COR-L47 (cell line): ENCODE results near the gene HADHA.
"Not testable (repeated sequence)": the region's sequence is repeated elsewhere in the genome, so short reads cannot be mapped to it uniquely, and the experiment has no call there.

Experiments used
- DNase-seq: peaks from one replicate; lab custom pipeline; 2025; lab: John Stamatoyannopoulos, UW

HADHA gene

DNA sequence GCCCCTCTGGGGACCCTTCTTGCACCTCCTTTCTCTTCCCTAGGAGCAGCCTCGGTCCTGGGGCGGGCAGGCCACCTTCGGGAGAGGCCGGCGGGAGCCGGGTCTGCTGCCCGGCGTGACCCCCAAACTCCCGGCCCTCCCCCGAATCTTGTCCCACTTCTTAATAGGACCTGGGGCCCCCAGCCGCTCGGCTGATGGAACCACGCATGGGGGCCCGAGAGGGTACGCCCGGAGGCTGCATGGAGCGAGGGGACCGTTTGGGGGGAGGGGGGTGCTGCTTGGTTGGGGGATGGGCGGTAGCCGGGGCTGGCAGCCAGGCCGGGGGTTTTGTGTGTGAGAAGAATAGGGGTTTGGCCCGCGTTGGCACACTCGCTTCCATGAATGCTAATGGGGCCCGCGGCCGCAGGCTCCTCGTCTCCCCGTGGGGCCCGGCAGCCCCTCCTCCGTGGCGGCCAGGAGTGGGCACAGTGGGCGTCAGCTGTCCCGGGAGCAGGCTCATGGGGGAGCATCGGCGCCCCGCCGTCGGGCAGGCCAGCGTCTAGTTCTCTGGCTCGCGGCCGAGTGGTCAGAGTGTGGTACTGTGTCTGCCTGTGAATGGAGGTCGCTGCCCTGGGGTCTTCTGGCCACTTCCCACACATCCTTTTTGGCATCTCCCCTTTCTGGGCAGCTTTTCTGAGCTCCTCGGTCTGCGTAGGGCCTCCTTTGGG, 70.5 kb downstream of the HADHA start:
- DNase-seq, result no peak

DNA sequence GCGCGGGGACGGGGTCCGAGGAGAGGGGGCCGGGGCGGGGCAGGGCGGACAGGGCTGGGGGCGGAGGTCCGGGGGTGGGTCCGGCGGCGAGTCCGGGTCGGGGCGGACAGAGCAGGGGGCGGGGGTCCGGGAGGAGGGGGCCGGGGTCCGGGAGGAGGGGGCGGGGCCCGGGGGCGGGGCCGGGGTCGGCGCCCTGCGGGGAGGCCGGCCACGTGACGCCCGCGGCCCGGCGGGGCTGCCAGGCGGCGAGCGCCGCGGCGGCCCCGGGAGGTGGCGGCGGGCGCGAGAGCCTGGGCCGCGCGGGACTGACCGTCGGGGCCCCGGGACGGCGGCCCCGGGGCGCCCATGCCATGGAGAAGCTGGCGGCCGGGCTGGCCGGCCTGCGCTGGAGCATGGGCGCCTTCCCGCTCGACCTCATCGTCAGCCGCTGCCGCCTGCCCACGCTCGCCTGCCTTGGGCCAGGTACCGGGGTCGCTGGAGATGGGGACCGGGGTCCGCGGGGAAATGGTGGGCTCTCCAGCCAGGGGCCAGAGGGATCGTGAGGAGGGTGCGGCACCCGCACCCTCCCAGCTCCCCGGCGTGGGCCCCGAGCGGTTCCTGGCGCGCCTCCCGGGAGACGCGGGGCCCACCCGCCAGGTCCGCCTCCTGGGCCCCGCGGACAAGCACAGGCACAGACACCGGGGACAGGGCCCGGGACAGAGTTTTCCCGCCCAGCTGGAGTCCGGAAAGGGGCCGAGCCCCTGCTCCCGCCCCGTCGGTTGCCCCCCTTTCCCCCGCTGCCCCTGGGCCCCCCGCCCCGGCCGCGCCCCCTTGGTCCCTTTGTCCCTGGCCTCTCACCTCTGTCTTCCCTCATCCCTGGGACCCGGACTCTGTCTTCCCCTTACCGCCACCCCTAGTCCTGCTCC, 71.3 kb downstream of the HADHA start, which contains the start of gene GAREM2:
TSS of gene GAREM2 (plus strand) at position 218 of the 905 bp plus-strand sequence. CDS start at position 351, 133 bp downstream.
- no peak for DNase-seq

DNA sequence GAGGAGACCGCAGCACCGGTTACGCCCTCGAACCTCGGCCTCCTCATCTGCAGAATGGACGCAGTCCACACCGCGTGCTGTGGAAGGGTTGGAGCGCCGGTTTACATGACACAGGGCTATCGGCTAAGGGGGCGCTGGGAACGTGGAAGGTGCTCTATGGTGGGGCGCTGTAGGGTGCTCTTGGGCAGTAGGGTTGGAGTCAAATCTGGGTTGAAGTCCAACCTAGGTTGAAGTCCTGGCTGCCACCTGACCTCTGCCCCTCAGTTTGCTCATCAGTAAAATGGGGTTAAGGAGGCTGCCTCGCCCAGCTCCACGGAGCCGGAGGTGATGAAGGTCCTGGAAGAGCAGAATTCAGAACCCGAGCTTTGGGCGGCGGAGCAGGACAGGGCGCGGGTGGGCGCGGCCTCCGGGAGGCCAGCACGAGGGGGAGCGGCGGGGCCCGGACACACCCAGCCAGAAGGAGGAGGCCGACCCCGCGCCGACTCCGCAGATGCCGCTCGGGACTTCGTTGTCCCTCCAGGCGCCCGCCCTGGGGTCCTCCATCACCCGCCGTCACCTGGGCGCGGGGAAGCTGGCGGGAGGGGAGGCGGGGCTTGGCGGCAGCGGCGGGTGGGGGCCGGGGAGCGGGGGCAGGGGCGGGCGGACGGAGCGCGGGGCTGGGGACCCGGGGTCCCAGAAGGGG, 72.1 kb downstream of the HADHA start:
- DNase-seq, result no peak

- DNase-seq, result no peak
Observed at GRCh38 chr2:26170795-26171194, 73.6 kb downstream of the HADHA start.

DNA sequence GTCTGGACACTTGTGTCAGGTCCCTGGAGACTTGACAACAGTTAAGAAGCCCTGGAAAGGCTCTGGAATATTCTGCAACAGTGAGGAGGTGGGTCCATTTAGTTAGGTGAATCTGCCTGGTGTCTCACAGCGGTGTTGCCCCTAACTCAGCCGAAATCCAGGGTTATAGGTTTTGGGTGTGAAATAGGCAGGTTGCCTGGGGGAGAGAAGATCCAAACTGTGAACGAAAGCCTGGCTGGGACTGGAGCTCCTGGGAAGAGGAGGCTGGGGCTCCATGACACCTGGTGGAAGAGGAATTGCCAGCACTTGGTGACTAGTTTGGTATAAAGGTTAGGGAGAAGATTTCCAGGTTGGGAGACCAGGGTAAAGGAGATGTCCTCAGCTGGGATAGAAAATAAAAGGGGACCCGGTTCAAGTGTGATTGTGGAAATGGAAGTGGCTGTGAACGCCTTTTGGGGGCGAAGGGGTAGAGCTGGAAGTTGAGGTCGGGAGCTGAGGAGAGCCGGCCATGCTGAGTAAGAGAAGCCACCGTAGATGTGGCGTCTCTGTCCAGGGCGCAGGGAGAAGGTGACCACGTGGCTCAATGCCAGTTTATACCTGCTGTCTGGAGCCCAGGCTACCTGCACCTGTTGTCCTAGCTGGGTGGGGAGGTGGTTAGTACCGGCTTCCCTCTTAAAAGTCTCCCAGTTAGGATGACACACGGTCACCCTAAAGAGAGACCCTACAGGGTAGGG, 74.6 kb downstream of the HADHA start:
- no peak for DNase-seq

- no peak for DNase-seq
Observed at GRCh38 chr2:26169226-26169625, 75.2 kb downstream of the HADHA start.

- no peak for DNase-seq
Observed at GRCh38 chr2:26168785-26169184, 75.6 kb downstream of the HADHA start.

DNA sequence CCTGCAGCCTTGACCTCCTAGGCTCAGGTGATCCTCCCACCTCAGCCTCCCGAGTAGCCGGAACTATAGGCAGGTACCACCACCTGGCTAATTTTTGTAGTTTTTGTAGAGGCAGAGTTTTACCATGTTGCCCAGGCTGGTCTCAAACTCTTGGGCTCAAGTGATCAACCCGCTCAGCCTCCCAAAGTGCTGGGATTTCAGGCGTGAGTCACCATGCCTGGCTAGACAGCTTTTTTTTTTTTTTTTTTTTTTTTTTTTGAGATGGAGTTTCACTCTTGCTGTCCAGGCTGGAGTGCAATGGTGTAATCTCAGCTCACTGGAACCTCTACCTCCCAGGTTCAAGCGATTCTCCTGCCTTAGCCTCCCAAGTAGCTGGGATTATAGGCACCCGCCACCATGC, 77.9 kb downstream of the HADHA start:
- DNase-seq, result not testable (repeated sequence)

GRCh38 chr2:26165403-26165802, 79.0 kb downstream of the HADHA start:
- no peak for DNase-seq

DNA sequence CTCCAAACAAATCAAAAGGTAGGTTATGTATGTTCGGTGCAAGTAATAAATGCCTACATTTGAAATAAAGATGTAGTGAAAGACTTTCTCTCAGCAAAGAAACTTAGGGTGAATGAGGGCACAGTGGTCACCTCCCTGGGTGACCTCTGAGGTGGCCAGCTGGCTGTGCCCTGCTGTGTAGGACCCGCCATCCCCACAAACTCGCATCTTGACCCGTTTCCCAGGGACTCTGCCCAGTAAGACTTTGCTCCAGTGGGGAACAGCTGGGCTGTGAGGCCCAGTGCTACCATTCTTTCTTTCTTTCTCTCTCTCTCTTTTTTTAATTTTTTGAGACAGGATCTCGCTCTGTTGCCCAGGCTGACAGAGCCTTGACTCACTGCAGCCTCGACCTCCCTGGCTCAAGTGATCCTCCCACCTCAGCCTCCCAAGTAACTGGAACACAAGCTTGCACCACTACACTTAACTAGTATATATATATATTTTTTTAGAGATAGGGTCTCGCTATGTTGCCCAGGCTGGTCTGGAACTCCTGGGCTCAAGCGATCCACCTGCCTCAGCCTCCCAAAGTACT, 79.7 kb downstream of the HADHA start:
- DNase-seq, result no peak

DNA sequence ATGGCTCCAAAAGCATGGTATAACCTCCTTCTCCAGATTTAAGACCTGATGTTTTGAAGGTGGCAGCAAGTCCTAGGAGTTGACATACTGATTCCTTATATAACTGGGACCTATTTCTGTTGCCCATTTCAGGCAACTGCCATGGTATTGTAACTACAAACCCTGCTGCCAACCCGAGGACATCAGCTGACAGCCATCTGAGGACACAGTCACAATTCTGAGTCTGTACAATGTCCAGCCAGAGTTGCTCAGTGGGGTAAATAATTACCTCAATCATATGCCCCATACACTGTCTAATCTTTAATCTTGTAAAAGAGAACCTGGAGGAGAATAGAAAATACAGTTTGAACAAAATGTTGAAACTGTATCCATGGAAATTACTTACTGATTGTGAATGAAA, 80.2 kb downstream of the HADHA start:
- no peak for DNase-seq

- no peak for DNase-seq
Observed at GRCh38 chr2:26162963-26163362, 81.5 kb downstream of the HADHA start.

DNA sequence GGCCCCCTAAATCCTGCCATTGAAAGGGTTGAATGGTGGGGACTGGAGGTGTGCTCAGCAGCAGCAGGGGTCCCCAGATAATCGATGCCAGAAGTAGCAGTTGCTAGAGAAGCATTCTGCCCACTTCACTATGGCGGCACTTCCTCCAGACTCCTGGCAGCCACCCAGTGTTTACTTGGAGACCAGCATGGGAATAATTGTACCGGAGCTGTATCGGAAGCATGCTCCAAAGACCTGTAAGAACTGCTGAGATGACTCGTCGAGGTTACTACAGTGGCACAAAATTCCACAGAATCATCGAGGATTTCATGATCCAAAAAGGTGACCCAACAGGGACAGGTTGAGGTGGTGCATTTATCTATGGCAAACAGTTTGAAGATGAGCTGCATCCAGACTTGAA, 82.5 kb downstream of the HADHA start:
- DNase-seq, result no peak

GRCh38 chr2:26157580-26157979, 86.9 kb downstream of the HADHA start:
- DNase-seq, result no peak

- DNase-seq, result no peak
Observed at GRCh38 chr2:26150243-26150642, 94.2 kb downstream of the HADHA start.

DNA sequence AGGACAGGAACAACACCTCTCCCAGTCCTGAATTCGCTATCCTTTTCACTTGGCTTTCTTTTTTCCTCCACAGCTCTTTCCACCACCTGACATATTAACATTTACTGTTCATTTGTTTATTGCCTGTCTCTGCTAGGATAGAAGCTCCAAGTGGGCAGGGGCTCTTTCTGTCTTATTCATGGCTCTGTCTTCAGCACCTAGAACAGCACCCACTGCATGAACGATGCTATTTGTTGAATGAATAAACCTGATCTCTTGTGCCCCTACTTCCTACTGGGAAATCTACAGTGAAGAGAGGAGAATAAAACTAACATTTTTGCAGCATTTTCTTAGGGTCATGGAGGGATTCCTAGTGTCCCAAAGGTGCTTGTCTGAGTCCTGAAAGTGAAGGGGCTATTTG, 95.9 kb downstream of the HADHA start:
- no peak for DNase-seq

DNA sequence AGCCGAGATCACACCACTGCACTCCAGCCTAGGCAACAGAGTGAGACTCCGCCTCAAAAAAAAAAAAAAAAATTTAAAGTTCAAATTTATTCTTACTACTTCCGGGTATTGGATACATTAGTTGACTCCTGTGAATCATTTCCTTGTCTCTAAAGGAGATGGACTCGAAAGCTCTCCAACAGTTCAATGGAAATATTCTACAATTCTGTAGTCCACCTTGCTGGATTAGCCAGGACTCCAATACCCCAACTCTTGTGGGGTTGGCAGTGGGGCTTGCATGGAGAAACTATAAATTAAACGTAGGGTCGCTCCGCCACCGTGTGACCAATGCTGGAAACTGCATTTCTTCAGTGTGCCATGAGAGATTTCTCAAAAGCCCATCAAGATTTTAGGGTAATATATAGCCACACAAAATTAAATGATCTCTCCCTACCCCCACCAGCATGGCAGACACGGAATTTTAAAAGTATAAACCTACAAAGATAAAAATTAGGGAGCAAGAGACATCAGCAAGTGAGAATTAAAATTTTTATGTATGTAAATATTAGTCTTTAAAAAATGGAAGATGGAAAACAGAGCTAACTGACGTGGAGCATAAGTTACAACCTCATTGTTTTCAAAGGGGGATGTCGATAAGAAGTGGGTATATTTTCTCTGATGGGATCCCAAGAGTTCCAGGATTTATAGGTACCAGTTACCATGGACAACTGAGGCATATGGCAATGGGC, 99.3 kb downstream of the HADHA start:
- peak; percentile 62 for DNase-seq

GRCh38 chr2:26144031-26144430, 100.4 kb downstream of the HADHA start:
- no peak for DNase-seq

DNA sequence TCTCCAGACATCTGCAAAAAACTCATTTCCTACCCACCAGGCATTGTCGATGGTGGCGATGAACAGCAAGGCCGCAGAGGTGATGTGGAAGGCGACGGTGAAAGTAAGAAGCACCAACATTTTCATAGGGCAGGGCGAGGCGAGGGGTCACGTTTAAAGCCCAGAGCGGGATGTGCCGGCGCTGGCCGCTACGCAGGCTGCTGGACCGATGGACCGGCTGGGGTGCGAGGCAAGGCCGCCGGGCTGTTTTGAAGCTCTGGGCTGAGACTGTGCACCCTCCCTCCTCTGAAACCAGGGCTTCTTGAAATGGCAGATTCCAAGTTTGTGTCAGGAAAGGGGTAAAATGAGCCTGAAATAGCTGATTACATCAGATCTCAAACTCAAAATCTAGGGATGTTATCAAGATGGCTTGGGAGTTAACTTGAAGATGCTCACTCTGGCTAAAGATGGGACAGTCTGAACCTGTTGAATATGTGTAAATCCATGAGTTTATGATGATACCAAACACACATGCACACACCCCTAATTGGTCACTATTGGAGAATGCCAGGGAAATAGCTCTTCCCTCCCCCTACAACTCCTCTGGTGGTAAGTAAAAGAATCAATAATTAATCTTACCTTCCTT, 103.2 kb downstream of the HADHA start:
- DNase-seq, result no peak
